ENCODE results near the gene ZSCAN22.

Gene ZSCAN22

GRCh38 chr19:58351990-58352755 is 25.4 kb downstream of the ZSCAN22 start:
- no peak for DNase-seq (ENCODE audit: low read depth)
- TF ChIP-seq, protein P1, sequence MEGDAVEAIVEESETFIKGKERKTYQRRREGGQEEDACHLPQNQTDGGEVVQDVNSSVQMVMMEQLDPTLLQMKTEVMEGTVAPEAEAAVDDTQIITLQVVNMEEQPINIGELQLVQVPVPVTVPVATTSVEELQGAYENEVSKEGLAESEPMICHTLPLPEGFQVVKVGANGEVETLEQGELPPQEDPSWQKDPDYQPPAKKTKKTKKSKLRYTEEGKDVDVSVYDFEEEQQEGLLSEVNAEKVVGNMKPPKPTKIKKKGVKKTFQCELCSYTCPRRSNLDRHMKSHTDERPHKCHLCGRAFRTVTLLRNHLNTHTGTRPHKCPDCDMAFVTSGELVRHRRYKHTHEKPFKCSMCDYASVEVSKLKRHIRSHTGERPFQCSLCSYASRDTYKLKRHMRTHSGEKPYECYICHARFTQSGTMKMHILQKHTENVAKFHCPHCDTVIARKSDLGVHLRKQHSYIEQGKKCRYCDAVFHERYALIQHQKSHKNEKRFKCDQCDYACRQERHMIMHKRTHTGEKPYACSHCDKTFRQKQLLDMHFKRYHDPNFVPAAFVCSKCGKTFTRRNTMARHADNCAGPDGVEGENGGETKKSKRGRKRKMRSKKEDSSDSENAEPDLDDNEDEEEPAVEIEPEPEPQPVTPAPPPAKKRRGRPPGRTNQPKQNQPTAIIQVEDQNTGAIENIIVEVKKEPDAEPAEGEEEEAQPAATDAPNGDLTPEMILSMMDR (conservative IDR thresholded peaks at IDR 0.05; ENCODE audit: low read depth, low read length) = no peak
- H3K4me3 ChIP-seq (ENCODE audit: low read depth, low read length) = no peak overlapping the region

- TF ChIP-seq, protein P1 (conservative IDR thresholded peaks at IDR 0.05; ENCODE audit: low read depth, low read length) = no peak
- DNase-seq (ENCODE audit: low read depth) = no peak
- H3K4me3 ChIP-seq (ENCODE audit: low read depth, low read length) = no peak within 1 kb of the TSS
Observed at GRCh38 chr19:58352760-58353671, 26.2 kb downstream of the ZSCAN22 start, which contains the start of gene A1BG. A1BG (minus strand) TSS chr19:58353492; CDS start chr19:58353437, 55 bp downstream.

- no peak for DNase-seq (ENCODE audit: low read depth)
- TF ChIP-seq, protein P1 (conservative IDR thresholded peaks at IDR 0.05; ENCODE audit: low read depth, low read length) = no peak
- no peak overlapping the region for H3K4me3 ChIP-seq (ENCODE audit: low read depth, low read length)
Observed at GRCh38 chr19:58353717-58354477, 27.1 kb downstream of the ZSCAN22 start.

DNA sequence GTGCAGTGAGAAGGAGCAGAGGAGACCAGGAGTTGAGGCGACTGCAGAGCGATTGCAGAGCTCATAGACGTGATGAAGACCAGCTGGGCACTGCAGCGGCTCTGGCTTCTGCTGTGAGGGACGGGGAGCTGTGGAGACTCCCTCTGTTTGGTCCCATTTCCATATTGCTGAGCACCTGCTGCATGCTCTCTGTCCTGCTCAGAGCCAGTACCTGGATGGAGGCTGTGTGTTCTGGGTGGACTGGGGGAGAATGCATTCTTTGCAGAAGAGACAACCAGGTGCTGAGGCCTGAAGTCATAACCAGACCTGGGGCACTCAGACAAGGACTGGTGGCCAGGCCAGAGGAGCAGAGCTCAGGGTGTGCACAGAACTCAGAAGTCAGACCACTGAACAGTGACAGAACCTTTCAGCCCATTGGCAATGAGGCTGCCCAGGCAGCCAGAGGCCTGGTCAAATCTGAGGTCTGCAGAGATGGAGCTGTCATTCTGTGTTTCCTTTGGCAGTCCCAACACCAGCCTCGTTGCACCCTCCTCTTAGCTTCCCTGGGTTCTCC is 27.8 kb downstream of the ZSCAN22 start:
- TF ChIP-seq, protein P1 (conservative IDR thresholded peaks at IDR 0.05; ENCODE audit: low read depth, low read length) = no peak
- DNase-seq (ENCODE audit: low read depth) = no peak
- no peak overlapping the region for H3K4me3 ChIP-seq (ENCODE audit: low read depth, low read length)

DNA sequence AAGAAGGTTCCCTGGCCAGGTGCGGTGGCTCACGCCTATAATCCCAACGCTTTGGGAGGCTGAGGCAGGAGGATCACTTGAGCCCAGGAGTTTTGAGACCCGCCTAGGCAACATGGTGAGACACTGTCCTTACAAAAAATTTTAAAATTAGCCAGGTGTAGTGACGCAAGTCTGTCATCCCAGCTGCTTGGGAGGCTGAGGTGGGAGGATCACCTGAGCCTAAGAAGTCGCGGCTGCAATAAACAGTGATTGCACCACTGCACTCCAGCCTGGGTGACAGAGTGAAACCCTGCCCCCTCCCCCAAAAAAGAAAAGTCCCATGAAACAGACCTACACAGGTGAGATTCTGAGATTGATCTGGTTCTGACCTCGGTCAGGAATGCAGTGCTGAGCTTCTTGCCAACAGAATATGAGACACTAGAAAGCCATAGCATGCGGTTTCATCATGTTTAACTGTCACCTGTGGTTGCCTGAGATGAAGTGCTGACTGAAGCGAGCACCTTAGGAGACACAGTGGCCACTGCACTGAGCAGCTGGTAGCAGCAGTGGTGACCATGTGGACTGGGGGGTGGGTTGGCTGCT is 28.5 kb downstream of the ZSCAN22 start:
- H3K4me3 ChIP-seq (ENCODE audit: low read depth, low read length) = no peak overlapping the region
- no peak for DNase-seq (ENCODE audit: low read depth)
- TF ChIP-seq, protein P1 (conservative IDR thresholded peaks at IDR 0.05; ENCODE audit: low read depth, low read length) = no peak

All from choroid plexus epithelial cell (primary cell).